HG03432 (cell line): ENCODE measurements around the gene SURF1.
A peak's percentile ranks its signal among the peaks of the same experiment; 100 is the strongest.
"Not testable (repeated sequence)": the region's sequence is repeated elsewhere in the genome, so short reads cannot be mapped to it uniquely, and the experiment has no call there.

ENCODE experiments used
- ATAC-seq: cut with Tn5 transposase; IDR thresholded peaks from one replicate; pipeline ENCODE4 v1.9.1; 2021; ENCODE audit warnings: mild to moderate bottlenecking, moderate library complexity; ENCODE audit not compliant: unreplicated experiment

SURF1 gene

DNA sequence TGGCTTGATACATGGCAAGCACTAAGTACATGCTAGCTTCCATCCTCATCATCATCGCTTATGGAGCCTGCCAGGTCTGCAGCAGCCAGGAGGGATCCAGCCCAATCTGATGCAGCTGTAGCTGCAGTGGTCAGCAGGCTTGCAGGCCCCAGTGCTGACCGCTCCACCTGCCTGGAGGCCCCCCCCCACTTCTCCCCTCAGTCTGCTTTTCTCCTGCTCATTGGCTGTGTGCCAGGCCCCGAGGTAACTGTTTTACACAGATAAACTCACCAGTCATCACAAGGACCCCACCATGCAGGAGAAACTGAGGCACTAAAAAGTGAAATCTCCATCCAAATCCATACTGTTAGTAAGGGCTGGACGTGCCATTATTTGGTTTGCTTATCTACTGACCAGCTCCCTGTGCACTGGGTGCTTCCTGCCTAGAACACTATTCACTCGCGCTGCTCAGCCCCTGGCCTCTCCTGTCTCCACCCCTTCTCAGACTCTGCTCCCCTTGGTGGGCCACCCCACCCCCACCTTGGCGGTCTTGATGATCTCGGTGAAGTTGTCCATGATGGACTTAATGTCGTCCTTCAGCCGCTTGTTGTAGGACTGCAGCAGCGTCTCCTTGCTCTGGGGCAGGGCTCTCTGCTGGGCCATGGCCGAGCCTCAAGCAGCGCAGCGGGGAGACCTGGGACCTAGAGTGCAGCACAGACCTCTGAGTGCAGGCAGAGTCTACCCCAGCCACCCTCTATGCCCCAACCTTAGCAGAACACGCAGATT, 10.1 kb downstream of the SURF1 start:
- ATAC-seq, result no peak

DNA sequence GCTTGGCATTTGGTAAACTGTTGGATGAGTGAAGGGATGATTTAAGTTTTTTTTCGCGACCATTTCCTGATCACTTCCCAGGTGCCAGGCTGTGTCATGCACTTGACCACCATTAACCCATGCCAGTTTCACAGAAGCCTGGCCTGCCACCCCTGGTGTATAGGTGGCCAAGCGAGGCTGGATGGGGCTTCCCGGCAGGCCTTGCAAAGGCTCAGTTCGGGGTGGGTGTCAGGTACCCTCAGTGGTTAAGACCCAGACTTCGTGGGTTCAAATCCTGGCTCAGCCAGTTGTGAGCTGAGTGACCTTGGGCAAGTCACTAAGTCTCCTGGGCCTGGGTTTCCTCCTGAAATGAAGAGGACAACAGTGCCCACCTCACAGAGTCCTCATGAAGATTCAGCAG, 10.7 kb downstream of the SURF1 start:
- no peak for ATAC-seq

GRCh38 chr9:133344979-133345378, 11.3 kb downstream of the SURF1 start:
- no peak for ATAC-seq

DNA sequence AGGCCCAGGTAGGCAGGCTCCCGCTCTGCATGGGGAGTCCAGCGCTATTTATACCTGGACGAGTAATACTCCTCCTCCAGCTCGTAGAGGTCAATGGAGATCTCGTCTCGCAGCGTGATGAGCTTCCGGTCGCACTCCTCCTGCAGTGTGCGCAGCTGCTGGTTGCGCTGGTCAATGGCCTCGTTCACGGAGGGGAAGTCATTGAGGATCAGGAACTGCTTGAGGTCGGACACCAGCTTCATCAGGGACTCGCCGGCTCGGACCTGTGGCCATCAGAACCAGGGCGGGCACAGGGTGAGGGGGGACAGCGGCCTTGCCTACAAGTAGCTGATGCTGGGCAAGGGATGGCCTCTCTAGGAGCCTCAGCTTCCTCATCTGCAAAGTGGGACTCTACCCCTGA, 12.2 kb downstream of the SURF1 start:
- no peak for ATAC-seq

- no peak for ATAC-seq
Measured at GRCh38 chr9:133342570-133342969, 13.7 kb downstream of the SURF1 start.

DNA sequence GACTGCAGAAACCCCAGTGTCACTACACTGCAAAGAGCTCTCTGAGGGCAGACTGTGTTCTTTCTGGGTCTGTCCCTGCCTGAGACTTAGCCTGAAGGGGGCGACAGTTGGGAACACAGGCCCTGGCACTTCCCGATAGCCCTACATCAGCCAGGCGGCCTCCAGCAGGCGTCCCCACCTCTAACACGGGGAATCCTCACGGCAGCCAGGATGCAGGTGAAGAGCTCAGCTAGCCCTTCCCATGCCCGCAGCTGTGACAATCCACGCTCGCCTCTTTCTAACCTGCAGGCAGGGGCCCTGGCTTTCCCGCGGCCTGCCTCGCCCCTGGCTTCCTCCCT, 14.2 kb downstream of the SURF1 start:
- no peak for ATAC-seq

DNA sequence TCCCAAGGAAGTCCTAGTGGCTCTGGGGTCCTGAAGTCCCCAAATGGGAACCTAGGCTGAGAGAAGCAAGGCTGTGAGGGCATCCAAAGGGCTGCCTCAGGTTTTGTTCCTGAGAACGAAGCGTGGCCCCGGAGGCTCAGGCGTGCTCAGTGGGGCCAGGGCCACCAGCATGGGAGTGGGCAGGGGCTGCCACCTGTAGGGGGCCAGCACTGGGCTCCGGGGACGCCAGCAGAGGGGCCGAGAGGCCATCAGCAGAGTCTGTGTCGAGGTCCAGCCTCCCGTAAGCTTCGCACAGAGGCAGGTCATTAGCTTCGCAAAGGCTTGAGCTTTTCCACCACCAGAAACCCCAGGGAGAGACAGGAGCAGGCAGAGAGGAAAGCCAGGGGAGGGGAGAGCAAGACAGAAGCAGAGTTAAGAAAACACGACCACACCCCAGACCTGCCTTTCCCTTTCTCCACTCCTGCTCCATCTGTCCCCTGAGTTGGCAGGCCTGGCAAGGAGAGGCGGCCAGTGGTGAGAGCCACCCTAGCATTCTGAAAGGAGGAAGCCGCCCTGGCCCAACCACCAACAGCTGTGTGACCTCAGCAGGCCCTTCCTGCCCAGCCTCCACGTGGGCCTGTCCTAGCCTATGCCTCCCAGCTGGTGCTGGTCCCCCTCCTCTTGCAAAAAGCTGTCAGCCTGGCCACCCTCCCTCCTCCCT, 14.8 kb downstream of the SURF1 start:
- ATAC-seq, result no peak

DNA sequence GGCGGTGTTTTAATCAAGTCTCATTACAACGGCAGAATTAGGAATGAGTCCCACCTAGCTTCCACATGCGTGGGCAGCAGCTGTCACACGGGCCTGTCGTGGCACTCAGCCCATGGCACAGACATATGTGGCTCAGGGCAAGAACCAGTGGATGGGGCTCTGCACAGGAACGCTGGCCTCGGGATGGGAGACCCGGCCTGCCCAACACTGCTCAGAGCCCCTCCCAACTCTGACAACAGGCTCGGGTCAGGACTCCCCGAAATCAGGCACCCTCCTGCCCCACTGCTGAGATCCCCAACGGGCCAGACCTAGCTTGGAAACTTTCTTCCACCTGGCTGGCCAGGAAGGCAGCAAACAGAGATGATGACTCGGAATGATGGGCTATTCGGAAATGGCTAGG, 15.4 kb downstream of the SURF1 start:
- ATAC-seq, result no peak

- no peak for ATAC-seq
Measured at GRCh38 chr9:133340256-133340655, 16.0 kb downstream of the SURF1 start.

DNA sequence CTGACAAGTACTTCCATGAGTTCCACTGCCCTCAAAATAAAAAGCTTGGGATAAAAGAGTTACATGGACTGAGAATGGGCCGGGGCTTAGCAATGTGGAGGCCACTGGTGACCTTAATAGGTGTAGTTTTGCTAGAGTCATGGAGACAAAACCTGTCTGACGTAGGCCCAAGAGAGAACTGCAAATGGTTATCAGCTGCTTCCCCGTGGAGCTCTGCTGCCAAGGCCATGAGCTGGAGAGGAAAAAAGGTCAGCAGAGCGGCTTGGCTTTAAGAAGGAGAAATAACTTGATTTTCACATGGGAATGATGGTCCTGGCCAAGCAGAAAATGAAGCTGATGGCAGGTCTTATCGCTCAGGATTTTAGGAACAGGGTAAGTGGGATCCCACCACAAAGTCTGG, 16.6 kb downstream of the SURF1 start:
- ATAC-seq, result no peak

- peak; percentile 90 for ATAC-seq
Measured at GRCh38 chr9:133335924-133336811, 20.1 kb downstream of the SURF1 start, which contains the start of gene SURF6. Gene SURF6 (minus strand): TSS chr9:133336188. CDS start chr9:133336132, 56 bp downstream.

GRCh38 chr9:133334888-133335287, 21.4 kb downstream of the SURF1 start:
- ATAC-seq, result not testable (repeated sequence)

- ATAC-seq, result no peak
Measured at GRCh38 chr9:133334161-133334560, 22.1 kb downstream of the SURF1 start.

GRCh38 chr9:133333566-133333965, 22.7 kb downstream of the SURF1 start:
- ATAC-seq, result no peak

DNA sequence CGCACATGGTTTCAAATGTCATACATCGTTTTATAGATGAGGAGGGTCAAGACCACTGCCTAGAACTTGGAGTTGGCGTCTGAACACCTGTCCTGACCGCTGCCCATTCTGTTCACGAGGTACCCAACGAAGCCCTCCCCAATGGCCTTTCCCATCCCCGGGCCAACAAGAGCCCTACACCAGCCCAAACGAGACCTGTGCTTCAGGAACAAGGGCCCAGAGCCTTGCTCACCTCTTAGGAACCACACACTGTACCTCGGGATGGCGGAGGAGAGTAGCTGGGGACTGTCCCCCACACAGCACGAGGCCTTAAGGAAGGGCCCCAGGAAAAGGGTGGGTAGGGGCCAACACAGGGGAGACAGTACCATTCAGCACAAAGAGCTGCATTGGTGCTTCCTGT, 23.3 kb downstream of the SURF1 start:
- ATAC-seq, result no peak

DNA sequence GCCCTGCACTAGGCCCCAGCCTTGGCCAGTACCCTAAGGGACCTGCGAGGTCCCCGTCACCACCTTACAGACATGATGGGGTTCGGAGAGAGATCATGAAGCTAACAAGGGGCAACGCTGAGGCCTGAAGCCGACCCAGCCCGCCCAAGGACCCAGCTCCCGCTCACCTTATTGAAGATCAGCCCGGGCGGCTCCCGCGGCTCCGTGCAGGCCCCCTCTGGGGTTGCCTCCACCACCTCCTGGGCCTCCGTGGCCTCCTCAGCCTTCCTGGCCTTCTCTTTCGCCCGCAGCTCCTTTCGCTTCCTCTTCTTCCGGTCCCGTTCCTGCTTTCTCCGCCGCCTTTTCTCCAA, 23.9 kb downstream of the SURF1 start:
- no peak for ATAC-seq

GRCh38 chr9:133331641-133332380, 24.5 kb downstream of the SURF1 start:
- no peak for ATAC-seq

DNA sequence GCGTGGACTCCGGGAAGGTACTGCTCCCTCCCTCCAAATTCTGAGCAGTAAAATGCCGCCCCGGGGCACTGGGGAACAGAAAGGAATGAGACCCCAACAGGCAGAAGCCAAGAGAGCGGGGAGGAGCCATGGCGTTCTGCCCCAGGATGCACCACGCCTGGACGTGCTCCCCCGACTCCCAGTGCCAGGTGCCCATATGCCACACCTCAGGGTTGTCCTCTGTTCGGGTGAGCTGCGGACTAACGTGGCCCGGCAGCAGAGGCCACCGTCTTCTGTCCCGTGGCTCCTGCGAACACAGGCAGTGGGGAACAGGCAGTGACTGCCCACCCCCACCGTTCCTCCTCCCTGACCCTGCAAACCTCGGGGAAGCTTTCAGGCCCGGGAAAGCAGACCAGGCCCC, 25.1 kb downstream of the SURF1 start:
- no peak for ATAC-seq

- ATAC-seq, result not testable (repeated sequence)
Measured at GRCh38 chr9:133329306-133330156, 26.8 kb downstream of the SURF1 start.
